Endothelial cell (in vitro differentiated cells): ENCODE results near the gene RPP30. TPM values are rescaled to one million over a fixed set of nuclear protein-coding genes. Genes with fewer than 3 reads are reported as not detected.

Experiments
- DNase-seq: peaks from one replicate; pipeline ENCODE4 v3.0.0; 2021; ENCODE audit warnings: low spot score
- H3K27ac Mint-ChIP-seq: one replicate; pipeline ENCODE4 v1.8.0; 2021; ENCODE audit warnings: mixed read lengths, inconsistent platforms; ENCODE audit not compliant: unreplicated experiment
- H3K27me3 Mint-ChIP-seq: one replicate; pipeline ENCODE4 v1.8.0; 2021; ENCODE audit warnings: mild to moderate bottlenecking, moderate library complexity, mixed read lengths, inconsistent platforms; ENCODE audit not compliant: unreplicated experiment
- H3K36me3 Mint-ChIP-seq: one replicate; pipeline ENCODE4 v1.8.0; 2021; ENCODE audit warnings: mild to moderate bottlenecking, low read depth, mixed read lengths, inconsistent platforms; ENCODE audit not compliant: unreplicated experiment
- H3K4me1 Mint-ChIP-seq: one replicate; pipeline ENCODE4 v1.8.0; 2021; ENCODE audit warnings: mild to moderate bottlenecking, mixed read lengths, inconsistent platforms; ENCODE audit not compliant: unreplicated experiment
- H3K4me3 Mint-ChIP-seq: one replicate; pipeline ENCODE4 v1.8.0; 2021; ENCODE audit warnings: mild to moderate bottlenecking, mixed read lengths, inconsistent platforms; ENCODE audit not compliant: unreplicated experiment
- H3K9me3 Mint-ChIP-seq: one replicate; pipeline ENCODE4 v1.8.0; 2021; ENCODE audit warnings: mixed read lengths, inconsistent platforms; ENCODE audit not compliant: unreplicated experiment
- CTCF ChIP-seq: fragments of 200-600 bp; sonication (generic); IDR thresholded peaks from one replicate; pipeline ENCODE4 v1.5.0; 2021; ENCODE audit warnings: antibody characterized with exemption; ENCODE audit not compliant: unreplicated experiment
- total RNA-seq: library from RNA; stranded (reverse); fragmentation: NEBNext Ultra II Directional; extraction: Animal tissue kit (Norgen Biotek cat#: 25700); gene quantifications from one replicate; pipeline ENCODE4 v1.2.1, GENCODE V29; 2021; ENCODE audit not compliant: unreplicated experiment

RPP30 gene
- total RNA-seq, 1 donor from 2014 or later: 53.0 TPM

- no peak overlapping the region for H3K4me3 Mint-ChIP-seq
- H3K36me3 Mint-ChIP-seq: no peaks in the 10 kb centered on the region
- H3K4me1 Mint-ChIP-seq: peaks cover 15% of the 10 kb centered on the region
- DNase-seq: no peak
- no peak overlapping the region for H3K27ac Mint-ChIP-seq
- TF ChIP-seq CTCF: no peak
- H3K9me3 Mint-ChIP-seq: no peaks in the 10 kb centered on the region
- peaks cover 8% of the 10 kb centered on the region for H3K27me3 Mint-ChIP-seq
These were observed 53.6 kb downstream of the RPP30 start for GRCh38 chr10:90925079-90926029.

- Mint-ChIP-seq H3K4me3 (no peak overlapping the region), H3K9me3 (no peaks in the 10 kb centered on the region), H3K27ac (no peak overlapping the region), H3K36me3 (no peaks in the 10 kb centered on the region), H3K27me3 (peaks cover 4% of the 10 kb centered on the region), H3K4me1 (peaks cover 21% of the 10 kb centered on the region)
- TF ChIP-seq CTCF: no peak
- no peak for DNase-seq
These were observed 55.5 kb downstream of the RPP30 start for GRCh38 chr10:90927293-90927692.

- H3K27ac Mint-ChIP-seq: no peak overlapping the region
- TF ChIP-seq CTCF: no peak
- no peak for DNase-seq
- no peak overlapping the region for H3K4me3 Mint-ChIP-seq
- peaks cover 24% of the 10 kb centered on the region for H3K4me1 Mint-ChIP-seq
- peaks cover 4% of the 10 kb centered on the region for H3K27me3 Mint-ChIP-seq
- H3K9me3 Mint-ChIP-seq: no peaks in the 10 kb centered on the region
- H3K36me3 Mint-ChIP-seq: no peaks in the 10 kb centered on the region
These were observed 57.4 kb downstream of the RPP30 start for GRCh38 chr10:90929179-90929578.

GRCh38 chr10:90930070-90930837 lies 58.5 kb downstream of the RPP30 start:
- TF ChIP-seq CTCF: no peak
- Mint-ChIP-seq H3K4me1 (peaks cover 27% of the 10 kb centered on the region), H3K27ac (peak overlapping the region; percentile 93), H3K4me3 (no peak overlapping the region), H3K9me3 (no peaks in the 10 kb centered on the region), H3K27me3 (peaks cover 4% of the 10 kb centered on the region), H3K36me3 (no peaks in the 10 kb centered on the region)
- no peak for DNase-seq
